ENCODE data around the gene ADORA2A.

ADORA2A gene

DNA sequence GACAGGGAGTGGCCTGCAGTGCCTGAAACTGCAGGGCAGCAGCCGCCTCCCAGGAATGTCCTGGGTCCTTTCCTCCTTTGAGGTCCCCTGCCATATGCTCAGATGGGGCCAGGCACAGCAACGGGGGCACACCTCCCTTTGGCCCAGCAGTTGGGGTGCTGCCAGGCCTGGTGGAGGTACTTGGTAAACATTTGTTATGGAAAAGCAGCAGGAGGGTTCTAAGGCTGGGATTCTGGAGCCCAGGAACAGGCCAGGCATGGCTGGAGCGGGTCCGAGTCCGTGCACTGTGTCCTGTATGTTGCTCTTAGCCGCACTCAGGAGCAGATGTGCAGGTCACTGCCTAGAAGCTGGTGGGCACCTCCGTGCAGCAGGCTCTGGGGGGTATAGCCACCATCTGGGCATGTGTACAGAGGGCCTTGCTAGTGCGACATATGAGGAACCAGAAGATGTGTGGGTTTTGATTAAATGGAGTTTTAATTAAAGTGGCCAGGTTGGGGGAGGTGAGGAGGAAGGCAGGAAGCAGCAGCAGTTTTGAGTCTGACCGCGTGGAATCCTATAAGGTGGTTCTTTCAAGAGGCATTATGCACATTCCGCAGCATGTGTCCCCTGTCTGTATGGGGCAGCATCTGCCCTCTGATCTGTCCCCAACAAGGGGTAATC is 1.5 kb downstream of the ADORA2A start:
- ChIA-PET CTCF (no interaction called here), POLR2A (no interaction called here)
- no peak for DNase-seq (ENCODE audit: extremely low spot score)
- TF ChIP-seq, protein P1, sequence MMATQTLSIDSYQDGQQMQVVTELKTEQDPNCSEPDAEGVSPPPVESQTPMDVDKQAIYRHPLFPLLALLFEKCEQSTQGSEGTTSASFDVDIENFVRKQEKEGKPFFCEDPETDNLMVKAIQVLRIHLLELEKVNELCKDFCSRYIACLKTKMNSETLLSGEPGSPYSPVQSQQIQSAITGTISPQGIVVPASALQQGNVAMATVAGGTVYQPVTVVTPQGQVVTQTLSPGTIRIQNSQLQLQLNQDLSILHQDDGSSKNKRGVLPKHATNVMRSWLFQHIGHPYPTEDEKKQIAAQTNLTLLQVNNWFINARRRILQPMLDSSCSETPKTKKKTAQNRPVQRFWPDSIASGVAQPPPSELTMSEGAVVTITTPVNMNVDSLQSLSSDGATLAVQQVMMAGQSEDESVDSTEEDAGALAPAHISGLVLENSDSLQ (IDR thresholded peaks at IDR 0.05): no peak
- TF ChIP-seq ELF4 (IDR thresholded peaks at IDR 0.05): no peak
- TF ChIP-seq FOXM1 (IDR thresholded peaks at IDR 0.05; ENCODE audit: borderline replicate concordance): no peak
- no peak for TF ChIP-seq HDGF (IDR thresholded peaks at IDR 0.05; ENCODE audit: borderline replicate concordance)
- TF ChIP-seq NFRKB (IDR thresholded peaks at IDR 0.05): no peak
- TF ChIP-seq SP1 (IDR thresholded peaks at IDR 0.05): no peak
- no peak for TF ChIP-seq BHLHE40 (IDR thresholded peaks at IDR 0.05; ENCODE audit: borderline replicate concordance)
- no peak for TF ChIP-seq LEF1 (IDR thresholded peaks at IDR 0.05; ENCODE audit: borderline replicate concordance)
- TF ChIP-seq FOXK2 (IDR thresholded peaks at IDR 0.05): no peak
- TF ChIP-seq SUZ12 (IDR thresholded peaks at IDR 0.05): no peak
- no peak for TF ChIP-seq ARNT (IDR thresholded peaks at IDR 0.05)
- TF ChIP-seq FOXA1 (IDR thresholded peaks at IDR 0.05): no peak
- TF ChIP-seq L3MBTL2 (conservative IDR thresholded peaks at IDR 0.05): no peak
- no peak for TF ChIP-seq TARDBP (IDR thresholded peaks at IDR 0.05)

DNA sequence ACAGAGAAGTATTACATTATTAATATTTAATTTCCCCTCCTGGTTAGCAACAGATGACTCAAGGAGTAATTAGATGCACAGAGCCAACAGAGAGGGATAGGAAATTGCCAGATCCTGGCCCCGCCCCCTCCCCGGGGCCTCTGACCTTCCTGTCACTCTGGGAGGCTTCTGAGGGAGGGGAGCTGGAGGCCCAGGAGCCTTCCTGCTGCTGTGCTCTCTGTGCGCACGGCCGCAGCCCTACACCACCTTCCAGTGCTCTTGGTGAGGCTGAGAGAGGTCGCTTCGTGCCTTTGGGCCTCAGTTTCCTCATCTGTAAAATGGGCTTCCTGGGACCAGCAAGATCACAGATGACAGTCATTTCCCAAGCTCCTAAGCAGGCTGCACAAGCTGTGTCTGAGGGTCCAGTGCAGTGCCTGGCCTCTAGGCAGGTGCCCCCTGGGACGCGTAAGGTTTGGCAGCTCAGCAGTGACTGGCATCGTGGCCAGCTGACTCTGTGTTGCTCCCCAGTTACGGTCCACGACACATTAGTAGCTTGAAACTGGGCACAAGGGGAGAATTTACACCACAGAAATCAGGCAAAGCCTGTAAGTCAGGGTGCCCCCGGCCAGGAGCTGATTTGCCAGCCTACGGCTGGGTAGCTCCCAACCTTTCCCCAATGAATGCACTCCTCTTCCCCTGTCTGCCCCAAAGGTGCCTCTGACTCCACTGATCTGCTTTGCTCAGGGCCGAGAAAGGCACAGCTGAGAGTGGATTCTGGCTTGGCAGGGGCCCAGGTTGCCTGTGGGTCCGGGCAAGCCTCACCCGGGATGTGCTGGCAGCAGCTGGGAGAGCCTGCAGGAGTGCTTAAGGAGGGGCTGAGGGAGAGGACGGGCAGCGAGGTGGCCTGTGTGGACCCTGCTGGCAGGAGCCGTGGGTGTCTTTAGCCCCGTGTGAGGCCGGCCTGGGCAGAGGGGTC is 2.3 kb downstream of the ADORA2A start:
- ChIA-PET POLR2A (interaction anchor here (0.8 kb wide), 1 partner anchor 572 kb away, joined by 3 read pairs; no protein-coding TSS in a partner anchor), CTCF (no interaction called here)
- no peak for DNase-seq (ENCODE audit: extremely low spot score)
- TF ChIP-seq NFRKB (IDR thresholded peaks at IDR 0.05): no peak
- TF ChIP-seq LEF1 (IDR thresholded peaks at IDR 0.05; ENCODE audit: borderline replicate concordance): no peak
- TF ChIP-seq, protein P1 (IDR thresholded peaks at IDR 0.05): no peak
- TF ChIP-seq HDGF (IDR thresholded peaks at IDR 0.05; ENCODE audit: borderline replicate concordance): no peak
- TF ChIP-seq ELF4 (IDR thresholded peaks at IDR 0.05): no peak
- no peak for TF ChIP-seq SUZ12 (IDR thresholded peaks at IDR 0.05)
- TF ChIP-seq SP1 (IDR thresholded peaks at IDR 0.05): no peak
- TF ChIP-seq CTBP1 (IDR thresholded peaks at IDR 0.05; ENCODE audit: borderline replicate concordance): no peak
- no peak for TF ChIP-seq BHLHE40 (IDR thresholded peaks at IDR 0.05; ENCODE audit: borderline replicate concordance)
- TF ChIP-seq L3MBTL2 (conservative IDR thresholded peaks at IDR 0.05): no peak
- no peak for TF ChIP-seq FOXA1 (IDR thresholded peaks at IDR 0.05)
- no peak for TF ChIP-seq ZNF384 (IDR thresholded peaks at IDR 0.05)
- no peak for TF ChIP-seq FOXK2 (IDR thresholded peaks at IDR 0.05)
- no peak for TF ChIP-seq TARDBP (IDR thresholded peaks at IDR 0.05)
- TF ChIP-seq ARNT (IDR thresholded peaks at IDR 0.05): no peak
- TF ChIP-seq FOXM1 (IDR thresholded peaks at IDR 0.05; ENCODE audit: borderline replicate concordance): no peak

DNA sequence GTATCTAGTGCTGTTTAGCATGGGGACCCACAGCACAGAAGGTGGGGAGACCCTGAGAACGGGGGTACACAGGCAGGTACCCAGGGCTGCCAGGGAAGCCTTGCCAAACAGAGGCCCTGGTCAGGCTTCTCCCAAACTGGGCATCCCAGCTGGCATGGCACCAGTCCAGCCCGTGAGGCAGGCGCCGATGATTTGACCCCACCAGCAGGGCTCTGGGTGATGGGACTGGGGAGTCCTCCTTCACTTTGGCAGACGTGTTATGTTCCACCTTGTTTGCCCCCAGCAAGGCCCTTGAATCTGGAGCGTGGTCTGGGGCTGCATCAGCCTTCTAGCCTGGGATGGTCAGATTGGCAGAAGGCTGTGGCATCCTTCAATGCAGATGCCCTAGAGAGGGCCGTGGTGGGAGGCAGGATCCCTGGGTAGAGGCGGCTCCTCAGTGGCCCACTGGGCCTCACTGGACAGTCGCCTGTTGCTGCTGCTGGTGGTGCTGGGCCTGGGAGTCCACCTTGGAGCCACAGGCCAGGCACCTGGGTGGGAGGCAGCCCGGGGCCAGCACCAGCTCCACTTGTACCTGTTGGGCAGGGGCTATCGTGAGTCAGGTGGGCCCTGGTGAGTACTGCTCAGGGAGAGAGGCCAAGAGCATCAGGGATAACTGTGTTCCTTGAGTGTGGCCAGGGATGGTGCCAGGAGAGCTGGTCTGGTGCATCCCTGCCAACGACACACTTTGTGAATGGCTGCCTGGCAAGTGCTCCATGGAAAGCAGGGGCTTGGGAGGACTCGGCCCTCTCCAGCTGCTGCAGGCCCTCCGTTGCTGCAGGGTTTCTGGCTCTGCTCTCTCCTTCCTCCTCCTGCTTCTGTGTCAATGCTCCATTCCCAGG is 3.3 kb downstream of the ADORA2A start:
- CTCF ChIA-PET: no interaction called here
- no peak for TF ChIP-seq ARNT (IDR thresholded peaks at IDR 0.05)
- no peak for TF ChIP-seq FOXA1 (IDR thresholded peaks at IDR 0.05)
- no peak for TF ChIP-seq FOXK2 (IDR thresholded peaks at IDR 0.05)
- TF ChIP-seq LEF1 (IDR thresholded peaks at IDR 0.05; ENCODE audit: borderline replicate concordance): no peak
- no peak for TF ChIP-seq L3MBTL2 (conservative IDR thresholded peaks at IDR 0.05)
- no peak for TF ChIP-seq HDGF (IDR thresholded peaks at IDR 0.05; ENCODE audit: borderline replicate concordance)
- TF ChIP-seq NFRKB (IDR thresholded peaks at IDR 0.05): no peak
- TF ChIP-seq TARDBP (IDR thresholded peaks at IDR 0.05): no peak
- TF ChIP-seq FOXM1 (IDR thresholded peaks at IDR 0.05; ENCODE audit: borderline replicate concordance): no peak
- TF ChIP-seq ZNF384 (IDR thresholded peaks at IDR 0.05): no peak
- TF ChIP-seq, protein P1 (IDR thresholded peaks at IDR 0.05): no peak
- no peak for TF ChIP-seq BHLHE40 (IDR thresholded peaks at IDR 0.05; ENCODE audit: borderline replicate concordance)
- no peak for TF ChIP-seq SP1 (IDR thresholded peaks at IDR 0.05)
- no peak for TF ChIP-seq ELF4 (IDR thresholded peaks at IDR 0.05)
- TF ChIP-seq CTBP1 (IDR thresholded peaks at IDR 0.05; ENCODE audit: borderline replicate concordance): no peak
- no peak for TF ChIP-seq SUZ12 (IDR thresholded peaks at IDR 0.05)
- POLR2A ChIA-PET: interaction anchor here (0.8 kb wide), 1 partner anchor 573 kb away, joined by 3 read pairs; no protein-coding TSS in a partner anchor
- no peak for DNase-seq (ENCODE audit: extremely low spot score)

DNA sequence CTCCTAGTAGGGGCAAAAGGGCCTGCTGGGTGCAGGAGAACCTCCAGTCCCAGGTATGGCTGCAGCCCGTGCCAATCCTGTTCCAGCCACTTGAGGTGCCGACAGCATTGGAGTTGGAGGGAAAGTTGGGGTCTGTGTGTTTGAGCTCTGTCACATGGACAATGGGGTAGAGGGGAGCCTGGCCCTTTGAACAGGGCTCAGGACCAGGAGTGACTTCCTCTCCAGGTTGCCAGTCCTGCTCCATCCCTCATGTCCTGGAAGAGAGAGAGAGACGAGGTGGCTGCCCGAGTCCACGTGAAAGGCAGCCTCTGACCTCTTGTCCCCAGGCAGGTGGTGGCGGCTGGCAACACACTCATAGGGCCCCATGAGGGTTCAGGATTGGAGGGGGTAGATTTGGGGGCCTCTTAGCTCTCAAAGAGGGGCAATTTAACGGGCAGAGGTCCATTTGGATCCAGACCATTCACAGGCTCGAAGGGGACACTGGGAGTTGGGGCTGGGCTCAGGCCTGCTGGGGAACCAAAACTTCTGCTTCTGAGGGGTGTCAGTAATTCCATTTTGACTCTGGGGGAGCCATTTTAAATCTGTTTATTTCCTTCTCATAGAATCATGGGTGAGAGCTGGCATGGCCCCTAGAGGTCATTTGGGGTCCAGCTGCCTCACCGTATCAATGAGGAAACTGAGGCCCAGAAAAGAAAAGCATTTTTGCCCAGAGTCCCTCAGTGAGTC is 4.1 kb downstream of the ADORA2A start:
- TF ChIP-seq FOXK2 (IDR thresholded peaks at IDR 0.05) (no peak), NFRKB (IDR thresholded peaks at IDR 0.05) (no peak), SUZ12 (IDR thresholded peaks at IDR 0.05) (no peak), ELF4 (IDR thresholded peaks at IDR 0.05) (no peak), TARDBP (IDR thresholded peaks at IDR 0.05) (no peak), SP1 (IDR thresholded peaks at IDR 0.05) (no peak), ZNF384 (IDR thresholded peaks at IDR 0.05) (no peak), BHLHE40 (IDR thresholded peaks at IDR 0.05; ENCODE audit: borderline replicate concordance) (no peak), ARNT (IDR thresholded peaks at IDR 0.05) (no peak), HDGF (IDR thresholded peaks at IDR 0.05; ENCODE audit: borderline replicate concordance) (no peak), FOXA1 (IDR thresholded peaks at IDR 0.05) (no peak), LEF1 (IDR thresholded peaks at IDR 0.05; ENCODE audit: borderline replicate concordance) (no peak), FOXM1 (IDR thresholded peaks at IDR 0.05; ENCODE audit: borderline replicate concordance) (no peak), L3MBTL2 (conservative IDR thresholded peaks at IDR 0.05) (no peak), CTBP1 (IDR thresholded peaks at IDR 0.05; ENCODE audit: borderline replicate concordance) (no peak)
- TF ChIP-seq, protein P1 (IDR thresholded peaks at IDR 0.05): no peak
- no peak for DNase-seq (ENCODE audit: extremely low spot score)
- ChIA-PET CTCF (no interaction called here), POLR2A (no interaction called here)
